SJSA1 (cell line): Measurements from ENCODE around the gene ELFN1. TPM values are rescaled to one million over a fixed set of nuclear protein-coding genes. Genes with fewer than 3 reads are reported as not detected.
A peak's percentile ranks its signal among the peaks of the same experiment; 100 is the strongest.

Experiments
- DNase-seq, 2 experiments: peaks; one replicate each; pipeline ENCODE4 v3.0.0-alpha.2; 2015 to 2020; ENCODE audit warnings: low spot score in 2 of 2, low read depth in 1 of 2
- H3K27ac ChIP-seq: fragments of 250-450 bp; sonication (Bioruptor Pico); 2 replicates; pipeline ENCODE4 v1.5.1; 2020; ENCODE audit warnings: mild to moderate bottlenecking, moderate library complexity
- H3K27me3 ChIP-seq: fragments of 250-450 bp; sonication (Bioruptor Pico); replicated peaks from 2 replicates; pipeline ENCODE4 v1.5.1; 2020; ENCODE audit warnings: mild to moderate bottlenecking, moderate library complexity
- H3K36me3 ChIP-seq: fragments of 250-450 bp; sonication (Bioruptor Pico); 2 replicates; pipeline ENCODE4 v1.5.1; 2020; ENCODE audit warnings: mild to moderate bottlenecking
- H3K4me1 ChIP-seq: fragments of 250-450 bp; sonication (Bioruptor Pico); replicated peaks from 2 replicates; pipeline ENCODE4 v1.6.1; 2021; ENCODE audit warnings: mild to moderate bottlenecking
- H3K4me3 ChIP-seq: fragments of 250-450 bp; sonication (Bioruptor Pico); 2 replicates; pipeline ENCODE4 v1.5.1; 2020; ENCODE audit warnings: mild to moderate bottlenecking
- H3K9me3 ChIP-seq: fragments of 250-450 bp; sonication (Bioruptor Pico); replicated peaks from 2 replicates; pipeline ENCODE4 v1.5.1; 2020; ENCODE audit warnings: mild to moderate bottlenecking
- total RNA-seq: library from RNA; depleted of rRNA; stranded (reverse); fragments of >200 nt; shearing (Covaris generic); gene quantifications from 2 replicates; pipeline ENCODE4 v1.2.3, GENCODE V29; 2014

The ELFN1 gene
- total RNA-seq, 1 experiment from 2014 or later: not detected

DNA sequence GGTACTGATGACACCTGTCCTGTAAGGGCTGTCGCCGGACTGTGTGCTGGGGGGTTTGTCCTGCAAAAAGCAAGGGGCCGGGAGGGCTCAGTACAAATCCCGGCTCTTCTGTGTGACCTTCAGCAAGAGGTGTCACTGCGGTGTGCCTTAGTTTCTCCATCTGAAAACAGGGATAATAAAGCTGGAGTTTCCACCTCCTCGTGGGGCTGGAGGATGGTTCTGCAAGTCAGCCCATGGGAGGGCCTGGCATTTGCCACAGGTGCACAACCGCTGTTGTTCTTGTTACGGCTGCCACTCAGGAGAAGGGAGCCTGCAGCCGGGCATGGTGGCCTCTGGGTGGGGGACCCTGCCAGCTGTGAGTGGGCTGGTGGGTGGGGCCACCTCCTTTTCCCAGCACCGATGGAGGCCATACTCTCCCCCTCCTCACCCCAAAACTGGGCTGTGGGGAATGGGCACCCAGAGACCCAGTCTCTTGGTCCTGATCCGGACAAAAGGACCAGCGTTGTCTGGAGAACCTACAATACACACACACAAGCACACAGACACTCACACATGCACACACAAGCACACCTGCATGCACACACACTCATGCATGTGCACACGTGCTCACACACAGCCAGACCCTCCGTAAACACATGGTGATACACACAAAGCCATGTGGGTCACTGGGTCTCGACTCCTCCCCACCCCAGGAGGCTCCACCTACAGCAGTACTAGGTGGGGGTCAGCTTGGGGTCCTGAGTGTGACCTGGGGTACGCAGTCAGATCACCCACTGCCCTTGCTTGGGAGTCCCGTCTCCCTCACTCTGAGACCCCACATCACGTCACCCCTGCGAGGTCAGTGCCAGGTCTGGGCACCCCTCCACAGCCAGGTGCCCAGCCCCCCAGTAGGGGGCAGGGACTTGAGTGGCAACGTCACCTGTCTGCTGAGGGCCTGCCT, 34.1 kb downstream of the ELFN1 start:
- H3K27me3 ChIP-seq: no peaks in the 10 kb centered on the region
- no peak overlapping the region for H3K27ac ChIP-seq
- H3K4me1 ChIP-seq: no peaks in the 10 kb centered on the region
- H3K4me3 ChIP-seq: no peak overlapping the region
- DNase-seq: peak in 1 of 2 experiments; percentile 32
- H3K36me3 ChIP-seq: no peaks in the 10 kb centered on the region
- peaks cover 5% of the 10 kb centered on the region for H3K9me3 ChIP-seq

DNA sequence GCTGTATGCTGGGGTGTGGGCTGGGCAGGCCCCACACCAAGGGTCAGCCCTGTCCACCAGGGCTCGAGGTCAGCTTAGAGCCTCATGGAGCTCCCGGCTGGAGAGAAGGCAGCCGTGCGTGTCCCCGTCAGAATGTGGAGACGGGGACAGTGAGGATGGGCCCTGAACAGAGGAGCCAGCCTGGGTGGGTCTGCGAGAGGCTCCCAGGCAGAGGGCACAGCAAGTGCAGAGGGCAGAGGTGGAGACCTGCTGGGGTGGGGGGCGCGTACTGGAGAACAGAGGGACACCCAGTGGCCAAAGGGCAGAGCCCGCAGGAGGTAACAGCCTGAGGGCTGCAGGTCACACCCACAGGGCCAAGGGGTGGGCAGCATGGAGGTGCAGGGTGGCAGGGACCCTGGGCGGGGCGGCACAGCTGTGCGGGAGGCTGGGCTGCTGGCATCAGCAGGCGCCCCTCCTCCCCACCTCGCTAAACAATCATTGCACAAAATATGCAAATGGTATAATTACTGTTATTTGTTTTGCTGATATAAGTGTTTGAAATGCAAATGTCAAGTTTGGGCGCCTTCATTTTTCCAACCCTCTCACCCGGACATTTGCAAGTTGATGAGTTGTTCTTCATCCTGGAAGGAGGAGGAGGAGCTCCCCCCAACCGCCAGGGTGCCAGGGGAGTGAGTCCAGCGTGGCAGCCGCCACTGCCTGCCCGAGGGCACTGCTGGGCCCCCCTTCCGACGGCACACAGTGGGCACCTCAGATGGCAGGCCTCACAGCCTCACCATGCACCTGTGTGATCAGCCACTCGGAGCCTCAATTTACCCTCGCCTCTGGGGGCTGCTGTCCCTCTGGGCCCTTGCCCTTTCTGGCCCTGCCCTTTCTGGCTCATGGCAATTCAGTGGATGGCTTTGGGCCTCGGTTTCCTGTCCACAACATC, 35.0 kb downstream of the ELFN1 start:
- Histone ChIP-seq H3K36me3 (no peaks in the 10 kb centered on the region), H3K4me3 (no peak overlapping the region), H3K4me1 (no peaks in the 10 kb centered on the region), H3K27me3 (no peaks in the 10 kb centered on the region; the same call in 1 of the 2 replicates), H3K9me3 (peaks cover 13% of the 10 kb centered on the region), H3K27ac (no peak overlapping the region)
- DNase-seq: peak in 1 of 2 experiments; percentile 41

DNA sequence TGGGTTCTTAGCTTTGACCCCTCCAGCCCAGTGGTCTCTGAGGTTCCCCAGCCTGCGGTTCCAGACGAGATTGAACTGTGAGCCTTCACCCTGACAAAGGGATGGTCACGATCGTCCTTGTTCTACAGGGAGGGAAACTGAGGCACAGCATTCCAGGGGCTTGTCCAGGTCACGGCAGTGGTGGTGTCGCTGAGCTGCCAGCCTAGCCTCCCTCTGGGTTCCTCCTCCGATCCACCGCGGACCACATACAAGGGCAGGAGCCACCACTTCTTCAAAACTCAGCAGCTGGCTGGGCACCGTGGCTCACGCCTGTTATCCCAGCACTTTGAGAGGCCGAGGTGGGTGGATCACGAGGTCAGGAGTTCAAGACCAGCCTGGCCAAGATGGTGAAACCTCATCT, 35.8 kb downstream of the ELFN1 start:
- no peaks in the 10 kb centered on the region; the same call in 1 of the 2 replicates for H3K27me3 ChIP-seq
- H3K27ac ChIP-seq: no peak overlapping the region
- H3K4me1 ChIP-seq: no peaks in the 10 kb centered on the region
- no peak for DNase-seq
- H3K4me3 ChIP-seq: no peak overlapping the region
- peaks cover 16% of the 10 kb centered on the region for H3K9me3 ChIP-seq
- H3K36me3 ChIP-seq: no peaks in the 10 kb centered on the region

DNA sequence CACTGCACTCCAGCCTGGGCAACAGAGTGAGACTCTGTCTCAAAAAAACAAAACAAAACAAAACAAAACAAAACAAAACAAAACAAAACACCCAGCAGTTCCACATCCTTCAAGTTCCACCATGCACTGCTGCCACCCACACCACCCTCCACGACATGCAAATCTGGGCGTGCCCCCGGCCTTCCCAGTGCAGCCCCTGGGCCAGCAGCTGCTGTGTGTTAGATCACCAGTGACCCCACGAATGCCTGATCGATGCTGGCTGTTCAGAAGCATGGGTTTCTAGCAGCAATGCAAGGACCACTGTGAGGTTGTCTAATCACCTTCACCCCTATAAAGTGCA, 36.3 kb downstream of the ELFN1 start:
- DNase-seq: peak in 1 of 2 experiments; percentile 34
- Histone ChIP-seq H3K36me3 (no peaks in the 10 kb centered on the region), H3K9me3 (peaks cover 16% of the 10 kb centered on the region), H3K4me3 (no peak overlapping the region), H3K27me3 (no peaks in the 10 kb centered on the region; the same call in 1 of the 2 replicates), H3K27ac (no peak overlapping the region), H3K4me1 (no peaks in the 10 kb centered on the region)

DNA sequence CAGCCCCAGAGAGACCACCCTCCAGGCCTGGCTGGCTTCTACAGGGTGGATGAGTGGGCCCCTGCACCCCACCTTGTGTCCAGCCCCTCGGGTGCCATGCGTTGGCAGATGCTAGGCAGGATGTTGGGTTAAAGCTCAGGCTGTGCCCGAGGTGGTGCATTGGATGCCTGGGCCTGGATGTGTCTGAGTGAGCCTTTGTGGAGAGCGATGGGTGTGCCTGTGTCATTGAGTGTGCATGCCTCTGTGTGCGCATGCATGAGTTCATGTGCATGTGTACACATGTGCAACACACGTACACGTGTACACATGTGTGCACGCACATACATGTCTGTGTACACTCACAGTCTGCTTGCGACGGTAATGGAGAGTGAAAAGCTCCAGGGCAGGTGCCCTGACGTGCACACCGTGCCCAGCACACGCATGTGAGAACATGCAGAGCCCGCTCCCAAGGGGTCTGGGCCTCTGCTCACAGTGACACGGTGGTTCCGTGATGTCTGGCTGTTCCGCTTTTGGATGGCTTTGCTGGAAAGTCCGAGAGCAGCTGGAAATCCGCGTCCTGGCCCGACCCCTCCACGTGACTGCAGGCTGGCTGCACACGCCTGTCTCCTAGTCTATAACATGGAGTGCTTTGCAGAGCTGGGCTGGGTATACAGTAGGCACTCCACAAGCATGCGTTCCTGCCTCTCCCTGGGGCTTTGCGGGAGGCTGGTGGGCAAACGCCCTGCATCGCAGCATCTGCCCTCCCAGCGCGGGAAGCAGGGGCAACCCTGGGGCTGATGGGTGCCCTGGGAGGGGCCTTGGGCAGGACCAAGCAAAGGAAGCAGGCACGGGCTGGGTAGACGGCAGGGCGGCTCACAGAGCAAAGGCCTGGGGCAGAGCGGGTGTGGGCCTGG, 36.9 kb downstream of the ELFN1 start:
- Histone ChIP-seq H3K4me1 (no peaks in the 10 kb centered on the region), H3K27ac (no peak overlapping the region), H3K27me3 (no peaks in the 10 kb centered on the region; the same call in 1 of the 2 replicates), H3K4me3 (no peak overlapping the region), H3K36me3 (no peaks in the 10 kb centered on the region), H3K9me3 (peaks cover 16% of the 10 kb centered on the region)
- peak in 1 of 2 experiments; percentile 37 for DNase-seq

DNA sequence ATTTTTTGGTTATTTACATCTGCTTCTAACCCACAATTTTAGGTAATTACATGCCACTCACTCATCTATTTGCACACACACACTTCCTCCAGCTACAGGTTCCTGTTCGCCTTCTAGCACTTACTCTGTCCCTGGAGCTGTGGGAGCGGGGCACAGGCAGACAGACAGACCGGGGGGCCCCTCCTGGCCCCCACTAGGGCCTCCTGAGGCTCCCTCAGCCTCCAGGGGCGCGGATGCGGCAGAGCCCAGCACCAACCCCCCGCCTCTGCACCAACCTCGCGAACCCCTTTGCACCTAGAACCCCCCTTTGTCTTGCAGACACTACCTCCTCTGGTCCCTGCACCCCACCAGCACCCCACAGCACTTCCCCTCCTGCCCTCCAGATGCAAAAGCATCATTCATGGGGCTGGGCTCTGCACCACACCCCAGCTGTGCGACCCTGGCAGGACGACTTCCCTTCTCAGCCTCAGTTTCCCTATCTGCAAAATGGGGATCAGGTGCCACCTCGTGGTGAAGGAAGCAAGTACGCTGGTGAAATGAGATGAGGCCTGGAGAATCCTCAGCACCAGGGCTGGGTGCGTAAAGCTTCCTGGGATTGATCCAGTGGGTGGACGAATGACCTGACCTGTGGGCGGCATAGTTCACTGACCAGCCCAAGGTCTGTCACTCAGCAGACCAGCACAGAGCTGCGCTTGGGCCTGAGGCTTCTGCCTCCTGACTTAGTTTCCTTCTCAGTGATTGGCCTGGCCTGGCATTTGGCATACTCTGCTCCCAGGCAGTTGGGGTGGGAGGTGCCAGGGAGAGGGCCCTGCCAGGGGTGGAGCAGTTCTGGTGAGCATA, 37.9 kb downstream of the ELFN1 start:
- Histone ChIP-seq H3K4me3 (no peak overlapping the region), H3K36me3 (no peaks in the 10 kb centered on the region), H3K4me1 (no peaks in the 10 kb centered on the region), H3K27me3 (no peaks in the 10 kb centered on the region; the same call in 1 of the 2 replicates), H3K27ac (no peak overlapping the region), H3K9me3 (peaks cover 12% of the 10 kb centered on the region)
- peak in 1 of 2 experiments; percentile 35 for DNase-seq

DNA sequence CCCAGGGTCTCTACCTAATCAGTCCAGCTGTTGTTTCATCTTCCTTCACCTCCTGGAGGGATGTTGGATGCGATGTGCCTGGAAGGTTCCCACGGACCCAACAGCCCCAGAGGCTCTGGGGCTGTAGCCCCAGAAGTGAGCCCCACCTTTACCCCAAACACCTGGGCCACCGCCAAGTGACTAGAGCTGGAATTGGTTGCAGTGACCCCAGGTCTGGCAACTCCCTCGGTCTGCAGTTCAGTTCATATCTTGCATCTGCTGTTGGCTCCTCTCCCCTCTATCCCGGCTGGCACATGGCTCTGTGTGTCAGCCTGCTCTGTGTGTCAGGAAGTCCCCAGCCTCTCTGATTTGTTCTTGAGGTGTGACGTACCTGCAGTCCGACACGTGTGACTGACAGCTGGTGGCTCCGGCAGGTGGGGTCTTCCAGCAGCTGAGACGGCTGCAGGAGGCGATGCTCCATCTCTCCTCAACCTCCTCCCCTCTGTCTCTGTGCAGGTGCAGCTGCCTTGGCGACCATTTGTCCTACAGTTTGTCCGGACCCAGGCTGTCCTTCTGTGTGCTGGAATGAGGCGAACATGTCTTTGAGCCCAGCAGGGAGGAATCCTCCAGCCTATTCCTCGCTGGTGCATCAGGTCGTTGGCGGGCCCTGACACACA, 38.6 kb downstream of the ELFN1 start:
- Histone ChIP-seq H3K27me3 (no peaks in the 10 kb centered on the region; the same call in 1 of the 2 replicates), H3K4me1 (no peaks in the 10 kb centered on the region), H3K27ac (no peak overlapping the region), H3K36me3 (no peaks in the 10 kb centered on the region), H3K9me3 (peaks cover 12% of the 10 kb centered on the region), H3K4me3 (no peak overlapping the region)
- DNase-seq: no peak

DNA sequence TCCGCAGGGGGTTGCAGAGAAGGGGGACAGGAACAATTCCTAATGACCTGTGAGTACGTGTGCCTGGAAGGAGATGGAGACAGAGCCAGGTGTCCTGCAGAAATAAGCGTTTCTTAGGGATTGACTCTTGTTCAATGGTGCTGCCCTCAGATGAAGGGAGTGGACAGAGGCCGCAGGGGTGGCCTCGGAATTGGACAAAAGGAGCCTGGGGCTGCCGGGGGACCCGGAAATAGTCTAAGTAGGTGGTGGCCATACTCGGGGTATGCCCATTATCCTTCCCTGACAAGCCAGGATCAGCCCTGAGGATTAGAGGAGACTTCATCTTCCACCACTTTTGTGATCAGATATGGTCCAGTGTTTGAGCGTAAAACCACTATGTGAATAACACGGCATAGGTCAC, 39.2 kb downstream of the ELFN1 start:
- DNase-seq: no peak
- Histone ChIP-seq H3K9me3 (peaks cover 12% of the 10 kb centered on the region), H3K27ac (no peak overlapping the region)

DNA sequence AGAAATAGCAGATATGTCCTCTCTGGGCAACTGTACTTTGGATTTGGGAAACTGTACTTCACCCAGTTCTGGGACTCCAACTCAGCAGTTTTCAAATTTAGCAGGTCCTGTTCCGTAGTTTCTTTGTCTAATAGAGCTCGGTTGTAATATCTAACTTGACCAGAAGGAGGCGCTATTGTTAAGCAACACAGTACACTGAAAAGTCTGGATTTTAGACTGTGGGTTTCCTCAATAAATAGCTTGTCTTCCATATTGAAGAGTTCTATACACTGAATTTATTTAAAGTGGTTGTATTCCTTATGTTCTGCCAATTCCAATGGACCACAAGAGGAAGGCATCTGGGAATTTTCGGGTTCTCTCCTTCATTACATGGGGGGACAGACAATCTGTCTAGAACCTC, 39.8 kb downstream of the ELFN1 start:
- Histone ChIP-seq H3K4me3 (no peak overlapping the region), H3K27me3 (no peaks in the 10 kb centered on the region; the same call in 1 of the 2 replicates), H3K4me1 (no peaks in the 10 kb centered on the region), H3K9me3 (peaks cover 12% of the 10 kb centered on the region), H3K27ac (no peak overlapping the region), H3K36me3 (no peaks in the 10 kb centered on the region)
- no peak for DNase-seq

More for the DNA sequence above, 39.2 kb downstream of the ELFN1 start:
- H3K4me3 ChIP-seq: no peak overlapping the region
- H3K27me3 ChIP-seq: no peaks in the 10 kb centered on the region; the same call in 1 of the 2 replicates
- no peaks in the 10 kb centered on the region for H3K36me3 ChIP-seq
- H3K4me1 ChIP-seq: no peaks in the 10 kb centered on the region

DNA sequence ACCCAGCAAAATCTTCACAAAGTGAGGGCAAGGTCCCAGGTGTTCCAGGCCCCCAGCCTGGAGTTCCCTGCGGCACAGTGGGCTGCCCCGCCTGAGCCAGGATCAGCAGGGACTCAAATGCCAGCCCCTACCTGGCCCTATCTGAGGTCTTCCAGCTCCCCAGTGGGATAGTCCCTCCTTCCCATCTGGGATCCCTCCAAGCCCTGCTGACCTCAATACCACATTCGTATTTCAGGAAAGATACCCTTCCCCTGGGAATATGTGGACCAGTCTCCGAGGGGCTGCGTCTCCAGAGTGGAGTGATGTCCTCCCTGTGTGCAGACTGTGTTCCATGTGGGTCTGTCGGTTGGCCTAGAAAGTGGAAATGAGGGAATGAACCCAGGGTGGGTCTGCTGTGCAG, 40.9 kb downstream of the ELFN1 start:
- H3K27ac ChIP-seq: no peak overlapping the region
- no peak for DNase-seq
- H3K9me3 ChIP-seq: peaks cover 12% of the 10 kb centered on the region
- no peak overlapping the region for H3K4me3 ChIP-seq
- H3K4me1 ChIP-seq: no peaks in the 10 kb centered on the region
- no peaks in the 10 kb centered on the region; the same call in 1 of the 2 replicates for H3K27me3 ChIP-seq
- H3K36me3 ChIP-seq: no peaks in the 10 kb centered on the region

DNA sequence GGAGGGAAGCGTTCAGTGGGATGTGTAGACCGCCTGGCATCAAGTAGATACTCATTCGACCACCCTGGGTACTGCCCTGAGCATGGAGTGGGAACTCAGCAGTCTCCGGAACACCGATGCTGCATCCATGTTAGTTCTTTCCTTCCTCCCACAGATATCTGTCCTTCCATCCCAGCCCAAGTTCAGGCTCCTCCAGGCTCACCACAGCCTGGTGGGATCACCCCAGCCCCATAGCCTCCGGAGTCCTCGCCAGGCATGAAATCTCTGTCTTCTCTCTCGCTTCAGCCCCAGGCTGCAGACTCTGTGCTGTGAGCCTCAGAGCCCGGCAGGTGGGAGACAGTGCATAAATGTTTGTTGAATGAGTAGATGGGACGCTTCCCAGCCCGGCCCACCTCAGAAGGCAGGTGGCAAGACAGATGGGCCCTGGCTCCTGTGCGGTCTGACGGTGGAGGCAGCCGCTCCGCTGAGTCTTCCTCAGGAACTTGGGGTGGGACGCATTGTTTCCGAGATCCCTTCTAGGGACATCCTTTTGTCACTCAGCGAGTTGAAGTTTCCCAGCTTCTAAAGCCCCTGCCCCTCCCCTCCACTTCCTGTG, 42.9 kb downstream of the ELFN1 start:
- Histone ChIP-seq H3K4me3 (no peak overlapping the region), H3K9me3 (peaks cover 12% of the 10 kb centered on the region), H3K36me3 (no peaks in the 10 kb centered on the region), H3K27me3 (no peaks in the 10 kb centered on the region; the same call in 1 of the 2 replicates), H3K27ac (no peak overlapping the region), H3K4me1 (no peaks in the 10 kb centered on the region)
- DNase-seq: no peak
